8988T (cell line): ENCODE data around the gene ENTREP1.
"Not testable (repeated sequence)": the region's sequence is repeated elsewhere in the genome, so short reads cannot be mapped to it uniquely, and the experiment has no call there.

ENCODE experiments used
- DNase-seq: peaks from one replicate; pipeline ENCODE4 v3.0.0; 2011

ENTREP1 gene

GRCh38 chr9:69324549-69325401 is at the start of gene ENTREP1:
Gene ENTREP1, plus strand, starts transcription at chr9:69325215. Its CDS starts 95 bp downstream, at chr9:69325310.
- DNase-seq: peak; percentile 81

GRCh38 chr9:69276775-69277174 is 48.2 kb upstream of the ENTREP1 start:
- DNase-seq: no peak

- no peak for DNase-seq
These were observed 45.8 kb upstream of the ENTREP1 start for GRCh38 chr9:69279084-69279731.

GRCh38 chr9:69279733-69280132 is 45.3 kb upstream of the ENTREP1 start:
- no peak for DNase-seq

- DNase-seq: no peak
These were observed 42.0 kb upstream of the ENTREP1 start for GRCh38 chr9:69283003-69283402.

- no peak for DNase-seq
These were observed 32.9 kb upstream of the ENTREP1 start for GRCh38 chr9:69292078-69292477.

GRCh38 chr9:69293156-69293555 is 31.9 kb upstream of the ENTREP1 start:
- DNase-seq: no peak

- DNase-seq: no peak
These were observed 29.0 kb upstream of the ENTREP1 start for GRCh38 chr9:69295872-69296552.

GRCh38 chr9:69297300-69297980 is 27.6 kb upstream of the ENTREP1 start:
- no peak for DNase-seq

- DNase-seq: no peak
These were observed 25.7 kb upstream of the ENTREP1 start for GRCh38 chr9:69299315-69299714.

GRCh38 chr9:69299826-69300225 is 25.2 kb upstream of the ENTREP1 start:
- DNase-seq: no peak

- DNase-seq: no peak
These were observed 21.7 kb upstream of the ENTREP1 start for GRCh38 chr9:69303331-69303730.

GRCh38 chr9:69306895-69307445 is 18.0 kb upstream of the ENTREP1 start:
- not testable (repeated sequence) for DNase-seq

- DNase-seq: no peak
These were observed 17.4 kb upstream of the ENTREP1 start for GRCh38 chr9:69307446-69308205.

GRCh38 chr9:69308206-69308931 is 16.6 kb upstream of the ENTREP1 start:
- no peak for DNase-seq

GRCh38 chr9:69313175-69313574 is 11.8 kb upstream of the ENTREP1 start:
- DNase-seq: no peak

GRCh38 chr9:69314547-69314946 is 10.5 kb upstream of the ENTREP1 start:
- DNase-seq: no peak

- DNase-seq: no peak
These were observed 7.9 kb upstream of the ENTREP1 start for GRCh38 chr9:69317081-69317480.

- DNase-seq: no peak
These were observed 7.1 kb upstream of the ENTREP1 start for GRCh38 chr9:69317894-69318293.

- DNase-seq: no peak
These were observed 5.5 kb upstream of the ENTREP1 start for GRCh38 chr9:69319324-69320025.

GRCh38 chr9:69322256-69322655 is 2.8 kb upstream of the ENTREP1 start:
- no peak for DNase-seq
